Mesenchymal stem cell (in vitro differentiated cells and primary cell): Measurements from ENCODE around the gene DHCR7.
"Not testable (repeated sequence)": the region's sequence is repeated elsewhere in the genome, so short reads cannot be mapped to it uniquely, and the experiment has no call there.

Experiments used
- DNase-seq: peaks from one replicate; pipeline ENCODE4 v3.0.0-alpha.2; 2013
- H2AFZ ChIP-seq: one replicate; pipeline ENCODE4 v1.6.1; 2013; ENCODE audit warnings: low read depth, mild to moderate bottlenecking, control low read depth, inconsistent platforms, low read length, moderate library complexity
- H2AK5ac ChIP-seq: 2 replicates; pipeline ENCODE4 v1.6.1; 2013; ENCODE audit warnings: low read length, moderate library complexity, mild to moderate bottlenecking, inconsistent platforms; ENCODE audit not compliant: severe bottlenecking
- H2BK120ac ChIP-seq: one replicate; pipeline ENCODE4 v1.6.1; 2013; ENCODE audit warnings: low read depth, mild to moderate bottlenecking, inconsistent platforms, low read length, moderate library complexity
- H2BK12ac ChIP-seq, 2 experiments: one replicate each; pipeline ENCODE4 v1.6.1; 2013; ENCODE audit warnings: inconsistent platforms in 2 of 2, low read length in 2 of 2, mild to moderate bottlenecking in 2 of 2, moderate library complexity in 2 of 2, control low read depth in 1 of 2
- H2BK15ac ChIP-seq: one replicate; pipeline ENCODE4 v1.6.1; 2013; ENCODE audit warnings: mild to moderate bottlenecking, low read depth, inconsistent platforms; ENCODE audit not compliant: poor library complexity, severe bottlenecking
- H2BK5ac ChIP-seq: 2 replicates; pipeline ENCODE4 v1.6.1; 2013; ENCODE audit warnings: low read depth, mild to moderate bottlenecking, low read length, control low read depth, inconsistent platforms; ENCODE audit not compliant: poor library complexity, severe bottlenecking
- H3K14ac ChIP-seq, 2 experiments: one replicate each; pipeline ENCODE4 v1.6.1; 2013; ENCODE audit warnings: inconsistent platforms in 2 of 2, low read length in 2 of 2, control low read depth in 1 of 2, mild to moderate bottlenecking in 1 of 2, moderate library complexity in 1 of 2
- H3K18ac ChIP-seq, 2 experiments: one replicate each; pipeline ENCODE4 v1.6.1; 2013; ENCODE audit warnings: inconsistent platforms in 2 of 2, low read length in 2 of 2, control low read depth in 1 of 2, low read depth in 1 of 2, mild to moderate bottlenecking in 1 of 2
- H3K23ac ChIP-seq, 2 experiments: one replicate each; pipeline ENCODE4 v1.6.1; 2013; ENCODE audit warnings: inconsistent platforms in 2 of 2, low read length in 2 of 2, mild to moderate bottlenecking in 2 of 2, moderate library complexity in 2 of 2, control low read depth in 1 of 2
- H3K27ac ChIP-seq: 2 replicates; pipeline ENCODE4 v1.5.1; 2013; ENCODE audit warnings: mild to moderate bottlenecking, moderate library complexity, low read length, control low read depth, inconsistent platforms; ENCODE audit not compliant: poor library complexity, severe bottlenecking
- H3K27me3 ChIP-seq, 2 experiments: 2 replicates each; pipeline versions ENCODE4 v1.6.1 to v1.7.0; 2013; ENCODE audit warnings: low read length in 2 of 2, mild to moderate bottlenecking in 2 of 2, moderate library complexity in 2 of 2, control low read depth in 1 of 2, inconsistent platforms in 1 of 2; ENCODE audit not compliant: control insufficient read depth in 1 of 2, insufficient read depth in 1 of 2
- H3K36me3 ChIP-seq, 2 experiments: 2 replicates each; pipeline versions ENCODE4 v1.6.1 to v1.7.0; 2013; ENCODE audit warnings: low read length in 2 of 2, control low read depth in 1 of 2, inconsistent platforms in 1 of 2, low read depth in 1 of 2, mild to moderate bottlenecking in 1 of 2; ENCODE audit not compliant: insufficient read depth in 2 of 2, control insufficient read depth in 1 of 2
- H3K4ac ChIP-seq, 2 experiments: one replicate each; pipeline ENCODE4 v1.6.1; 2013; ENCODE audit warnings: inconsistent platforms in 2 of 2, low read length in 2 of 2, mild to moderate bottlenecking in 2 of 2, moderate library complexity in 2 of 2, control low read depth in 1 of 2, low read depth in 1 of 2
- H3K4me1 ChIP-seq: 2 replicates; pipeline ENCODE4 v1.6.1; 2013; ENCODE audit warnings: low read depth, low read length, control low read depth; ENCODE audit not compliant: control insufficient read depth, insufficient read depth
- H3K4me2 ChIP-seq: 2 replicates; pipeline ENCODE4 v1.6.1; 2013; ENCODE audit warnings: low read length, mild to moderate bottlenecking, inconsistent platforms; ENCODE audit not compliant: poor library complexity, severe bottlenecking
- H3K4me3 ChIP-seq, 2 experiments: 2 replicates each; pipeline versions ENCODE4 v1.5.1 to v1.7.0; 2013; ENCODE audit warnings: low read length in 2 of 2, mild to moderate bottlenecking in 2 of 2, control low read depth in 1 of 2, low read depth in 1 of 2; ENCODE audit not compliant: insufficient read depth in 1 of 2
- H3K79me1 ChIP-seq: replicated peaks from 2 replicates; pipeline ENCODE4 v1.6.1; 2013; ENCODE audit warnings: mild to moderate bottlenecking, control low read depth, low read length, inconsistent platforms; ENCODE audit not compliant: poor library complexity, severe bottlenecking
- H3K9ac ChIP-seq: 2 replicates; pipeline ENCODE4 v1.7.0; 2013; ENCODE audit warnings: mild to moderate bottlenecking, low read length, moderate library complexity
- H3K9me3 ChIP-seq: 2 replicates; pipeline ENCODE4 v1.7.0; 2013; ENCODE audit warnings: mild to moderate bottlenecking, low read length; ENCODE audit not compliant: control insufficient read depth
- H4K8ac ChIP-seq: one replicate; pipeline ENCODE4 v1.6.1; 2013; ENCODE audit warnings: inconsistent platforms, mild to moderate bottlenecking, low read length, moderate library complexity
- H4K91ac ChIP-seq: one replicate; pipeline ENCODE4 v1.6.1; 2013; ENCODE audit warnings: mild to moderate bottlenecking, low read length, inconsistent platforms
- WGBS: methylation state at CpG from one replicate; pipeline ENCODE4 v1.1.7; 2013; ENCODE audit warnings: mixed read lengths; 5-methylcytosine and 5-hydroxymethylcytosine counted together

Gene DHCR7

DNA sequence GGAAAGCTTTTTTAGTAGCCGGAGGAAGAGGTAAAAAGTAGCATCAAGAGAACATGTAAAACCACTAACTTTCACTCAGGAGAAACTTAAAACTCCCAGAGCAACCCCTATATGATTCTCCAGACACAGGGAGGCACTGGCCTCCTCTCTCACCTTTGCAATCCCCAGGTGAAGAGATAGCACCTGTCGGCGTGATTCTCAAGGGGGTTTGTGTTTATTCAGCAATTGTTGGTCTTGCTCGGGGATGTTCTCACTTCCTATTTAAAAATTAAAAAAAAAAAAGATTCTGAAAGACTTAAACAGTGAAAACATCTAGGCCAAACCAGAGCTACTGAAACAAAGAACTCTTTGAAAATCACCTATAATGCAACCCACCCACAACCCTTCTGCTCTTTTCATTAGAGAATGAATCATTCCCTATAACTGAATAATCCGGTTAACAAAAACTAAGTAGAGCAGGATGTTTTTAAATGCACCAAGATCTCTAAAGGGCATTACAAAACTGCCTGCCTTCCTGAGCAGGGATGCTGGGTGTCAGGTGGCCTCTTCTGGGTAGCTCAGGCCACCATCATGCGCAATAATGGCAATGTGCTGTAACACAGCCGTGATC, 24.9 kb downstream of the DHCR7 start:
- Histone ChIP-seq H3K4me2 (no peak overlapping the region), H2AK5ac (no peak overlapping the region), H3K18ac (no peak overlapping the region), H4K91ac (no peak overlapping the region), H2BK5ac (no peak overlapping the region), H3K27ac (no peak overlapping the region), H3K14ac (no peak overlapping the region), H3K27me3 (peaks cover 9 to 53% of the 10 kb centered on the region in 2 experiments), H4K8ac (no peak overlapping the region), H3K4me3 (no peak overlapping the region), H2BK15ac (no peak overlapping the region), H2BK12ac (no peak overlapping the region), H3K23ac (no peak overlapping the region), H2AFZ (no peak overlapping the region), H2BK120ac (no peak overlapping the region), H3K4ac (no peak overlapping the region), H3K9ac (no peak overlapping the region), H3K4me1 (no peaks in the 10 kb centered on the region), H3K9me3 (no peaks in the 10 kb centered on the region), H3K36me3 (no peaks in the 10 kb centered on the region), H3K79me1 (no peaks in the 10 kb centered on the region)
- WGBS: 89% methylated on average over 4 of the region's 7 CpGs
- DNase-seq: no peak

- H3K79me1 ChIP-seq, H3K14ac ChIP-seq, H2BK15ac ChIP-seq, DNase-seq, H3K23ac ChIP-seq, H4K8ac ChIP-seq, H3K9me3 ChIP-seq, H3K4me2 ChIP-seq, H2BK120ac ChIP-seq, H2AFZ ChIP-seq, H2AK5ac ChIP-seq, H3K4ac ChIP-seq, H4K91ac ChIP-seq, H3K4me1 ChIP-seq, H3K27ac ChIP-seq, H3K36me3 ChIP-seq, H3K4me3 ChIP-seq, H2BK12ac ChIP-seq, H3K18ac ChIP-seq, H2BK5ac ChIP-seq, H3K9ac ChIP-seq: not testable (repeated sequence)
- peaks cover 9 to 54% of the 10 kb centered on the region in 2 experiments for H3K27me3 ChIP-seq
- 85% methylated on average over 1 of the region's 3 CpGs for WGBS
Measured at GRCh38 chr11:71422318-71422717, 25.9 kb downstream of the DHCR7 start.

- Histone ChIP-seq H2BK15ac (no peak overlapping the region), H3K27me3 (peaks cover 11 to 59% of the 10 kb centered on the region in 2 experiments), H3K18ac (no peak overlapping the region), H4K8ac (no peak overlapping the region), H3K4me3 (no peak overlapping the region), H3K4me1 (no peaks in the 10 kb centered on the region), H3K9me3 (no peaks in the 10 kb centered on the region), H3K14ac (no peak overlapping the region), H3K23ac (no peak overlapping the region), H3K4ac (no peak overlapping the region), H3K27ac (no peak overlapping the region), H2AK5ac (no peak overlapping the region), H4K91ac (no peak overlapping the region), H3K79me1 (no peaks in the 10 kb centered on the region), H2BK12ac (no peak overlapping the region), H2AFZ (no peak overlapping the region), H3K36me3 (no peaks in the 10 kb centered on the region), H3K9ac (no peak overlapping the region), H2BK120ac (no peak overlapping the region), H2BK5ac (no peak overlapping the region), H3K4me2 (no peak overlapping the region)
- 84% methylated on average over 5 of the region's 12 CpGs for WGBS
- DNase-seq: no peak
Measured at GRCh38 chr11:71421392-71421950, 26.7 kb downstream of the DHCR7 start.

GRCh38 chr11:71420455-71421241, 27.5 kb downstream of the DHCR7 start:
- H3K27ac ChIP-seq: no peak overlapping the region
- WGBS: 71% methylated on average over 14 of the region's 16 CpGs
- no peaks in the 10 kb centered on the region for H3K4me1 ChIP-seq

More at GRCh38 chr11:71420455-71421241, 27.5 kb downstream of the DHCR7 start:
- Histone ChIP-seq H2BK15ac (no peak overlapping the region), H3K18ac (no peak overlapping the region), H3K4me2 (no peak overlapping the region), H3K4ac (no peak overlapping the region), H3K9me3 (no peaks in the 10 kb centered on the region), H3K4me3 (no peak overlapping the region), H3K23ac (no peak overlapping the region), H2BK120ac (no peak overlapping the region), H4K8ac (no peak overlapping the region), H3K9ac (no peak overlapping the region), H3K27me3 (peaks cover 16 to 67% of the 10 kb centered on the region in 2 experiments), H3K36me3 (no peaks in the 10 kb centered on the region), H2BK12ac (no peak overlapping the region), H2AK5ac (no peak overlapping the region), H2AFZ (no peak overlapping the region), H4K91ac (no peak overlapping the region), H3K79me1 (no peaks in the 10 kb centered on the region), H3K14ac (no peak overlapping the region), H2BK5ac (no peak overlapping the region)
- peak; percentile 55 for DNase-seq
